NOMO-1 treated with DMSO at 0.1 percent for 48 hours (cell line): ENCODE results near the gene EEF2.
A peak's percentile ranks its signal among the peaks of the same experiment; 100 is the strongest.

Experiments used
- DNase-seq: peaks from one replicate; lab custom pipeline; 2025; ENCODE audit not compliant: unreplicated experiment; lab: John Stamatoyannopoulos, UW

The EEF2 gene

DNA sequence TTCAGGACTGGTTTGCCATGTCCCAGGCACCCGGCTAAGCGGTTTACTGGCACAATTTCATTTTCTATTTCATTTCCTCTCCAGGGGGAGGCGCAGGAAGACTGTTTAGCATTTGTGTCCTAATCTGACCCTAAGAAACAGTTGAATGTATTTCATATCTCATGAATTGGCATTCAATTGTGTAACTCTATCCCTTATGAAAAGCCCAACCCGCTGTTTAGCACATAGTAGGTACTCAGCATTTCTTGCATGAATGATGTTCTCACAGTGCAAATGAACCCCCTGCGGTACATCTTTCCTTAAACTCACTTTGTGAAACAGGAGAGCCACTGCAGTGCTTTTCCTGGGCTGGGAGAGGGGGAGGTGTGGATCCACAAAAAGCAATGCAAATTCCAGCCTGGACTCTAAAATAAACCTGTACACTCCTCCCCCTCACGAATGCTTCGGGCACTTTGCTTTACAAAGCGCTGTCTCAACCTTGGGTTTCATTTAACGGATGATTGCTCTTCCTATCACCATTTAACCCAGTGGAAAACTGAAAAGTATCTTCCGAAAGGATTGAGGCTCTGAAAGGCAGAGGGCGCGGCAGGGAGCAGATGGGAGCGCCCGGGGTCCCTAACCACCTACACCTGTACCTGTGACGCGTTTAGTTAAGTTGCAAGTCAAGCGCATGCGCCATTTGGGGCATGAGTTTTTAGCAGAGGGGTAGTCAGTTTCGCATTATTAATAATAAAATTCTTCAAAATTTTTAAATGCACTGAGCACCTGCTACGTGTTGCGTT, 1.2 kb upstream of the EEF2 start:
- DNase-seq, result peak; percentile 89

DNA sequence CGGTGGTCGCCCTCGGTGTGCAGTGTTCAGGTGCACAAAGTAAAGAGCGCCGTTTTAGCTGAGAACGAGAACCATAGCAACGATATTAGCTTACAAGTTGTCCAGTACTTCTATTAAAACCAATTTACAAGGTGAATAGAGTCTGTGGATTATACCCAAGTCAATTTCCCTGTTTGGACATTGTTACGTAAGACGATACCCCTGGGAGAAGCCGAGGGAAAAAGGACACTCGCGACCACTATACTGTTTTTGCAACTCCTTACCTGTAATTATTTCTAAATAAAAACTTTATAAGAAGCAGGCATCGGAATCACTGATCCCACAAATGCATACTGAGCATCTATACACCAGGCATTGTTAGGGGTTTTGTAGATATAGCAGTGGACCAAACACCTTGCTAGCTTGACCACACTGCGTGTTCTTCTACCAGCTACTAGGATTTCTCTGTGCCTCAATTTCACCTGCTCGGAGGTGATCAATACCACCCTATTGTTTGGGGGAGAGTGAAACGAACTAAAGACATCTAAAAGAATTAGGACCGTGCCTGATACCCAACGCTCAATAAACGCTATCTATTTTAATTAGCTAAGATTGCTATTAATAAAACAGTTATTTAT, 488 bp upstream of the EEF2 start:
- DNase-seq, result no peak

DNA sequence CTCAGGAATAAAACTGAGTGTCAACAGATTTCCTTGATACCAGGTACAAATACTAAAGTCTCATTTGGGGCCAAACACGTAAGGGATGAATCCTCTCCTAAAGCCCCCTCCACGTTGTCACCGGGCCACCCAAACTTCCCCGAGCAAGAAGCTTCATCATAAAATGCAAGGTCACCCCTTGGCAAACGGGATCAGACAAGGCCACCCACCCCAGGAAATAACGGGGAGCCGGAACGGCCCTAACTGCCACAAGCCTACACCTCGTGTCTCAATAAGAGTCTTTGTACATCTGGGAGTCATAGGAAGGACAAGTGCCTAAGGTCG, 717 bp downstream of the EEF2 start:
- no peak for DNase-seq

- peak; percentile 40 for DNase-seq
These were observed 1.2 kb downstream of the EEF2 start for GRCh38 chr19:3983936-3984583.

- no peak for DNase-seq
These were observed 1.7 kb downstream of the EEF2 start for GRCh38 chr19:3983542-3983914.

GRCh38 chr19:3982701-3983541, 2.3 kb downstream of the EEF2 start:
- DNase-seq, result no peak

DNA sequence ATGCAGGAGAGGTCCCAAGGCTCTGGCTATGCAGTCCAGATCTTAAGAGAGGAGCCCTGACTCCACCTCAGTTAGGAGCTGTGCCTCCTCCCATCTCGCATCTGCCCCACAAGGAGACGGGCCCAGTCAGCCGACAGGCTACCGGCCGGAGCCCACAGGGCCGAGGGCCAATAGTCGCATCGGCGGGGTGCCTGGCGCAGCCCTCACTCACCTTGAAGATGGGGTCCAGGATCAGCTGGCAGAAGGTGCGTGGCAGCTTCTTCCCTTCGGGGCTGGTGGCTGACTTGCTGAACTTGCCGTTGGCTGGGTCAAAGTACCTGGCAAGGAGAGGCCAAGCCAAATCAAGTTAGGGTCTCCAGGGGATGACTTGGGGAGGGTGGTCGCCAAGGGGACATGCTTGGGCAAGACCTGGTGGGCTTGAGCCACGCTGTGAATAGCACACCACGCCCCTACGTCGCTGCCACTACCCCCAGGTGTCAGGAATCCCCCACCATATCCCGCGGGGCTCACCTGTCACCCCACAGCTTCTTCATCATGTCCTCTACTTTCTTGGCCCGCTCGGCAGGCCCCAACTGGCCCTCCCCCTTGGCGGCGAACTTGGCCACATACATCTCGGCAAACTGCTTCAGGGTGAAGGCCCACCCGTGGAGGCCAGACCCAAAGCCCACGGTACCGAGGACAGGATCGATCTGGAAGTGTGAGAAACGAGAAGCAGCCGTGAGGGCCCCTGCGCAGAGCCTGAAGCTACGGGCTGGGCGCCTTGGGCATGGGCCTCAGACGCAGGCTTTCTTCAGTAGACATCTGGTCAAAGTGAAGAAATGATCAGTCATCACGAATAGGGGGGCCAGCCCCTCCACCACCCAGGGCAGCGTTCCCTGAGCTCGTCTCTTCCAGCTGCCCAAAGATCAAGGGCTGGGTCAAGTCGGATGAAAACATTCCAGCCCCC, 3.3 kb downstream of the EEF2 start:
- no peak for DNase-seq

GRCh38 chr19:3981373-3981735, 3.9 kb downstream of the EEF2 start:
- no peak for DNase-seq

DNA sequence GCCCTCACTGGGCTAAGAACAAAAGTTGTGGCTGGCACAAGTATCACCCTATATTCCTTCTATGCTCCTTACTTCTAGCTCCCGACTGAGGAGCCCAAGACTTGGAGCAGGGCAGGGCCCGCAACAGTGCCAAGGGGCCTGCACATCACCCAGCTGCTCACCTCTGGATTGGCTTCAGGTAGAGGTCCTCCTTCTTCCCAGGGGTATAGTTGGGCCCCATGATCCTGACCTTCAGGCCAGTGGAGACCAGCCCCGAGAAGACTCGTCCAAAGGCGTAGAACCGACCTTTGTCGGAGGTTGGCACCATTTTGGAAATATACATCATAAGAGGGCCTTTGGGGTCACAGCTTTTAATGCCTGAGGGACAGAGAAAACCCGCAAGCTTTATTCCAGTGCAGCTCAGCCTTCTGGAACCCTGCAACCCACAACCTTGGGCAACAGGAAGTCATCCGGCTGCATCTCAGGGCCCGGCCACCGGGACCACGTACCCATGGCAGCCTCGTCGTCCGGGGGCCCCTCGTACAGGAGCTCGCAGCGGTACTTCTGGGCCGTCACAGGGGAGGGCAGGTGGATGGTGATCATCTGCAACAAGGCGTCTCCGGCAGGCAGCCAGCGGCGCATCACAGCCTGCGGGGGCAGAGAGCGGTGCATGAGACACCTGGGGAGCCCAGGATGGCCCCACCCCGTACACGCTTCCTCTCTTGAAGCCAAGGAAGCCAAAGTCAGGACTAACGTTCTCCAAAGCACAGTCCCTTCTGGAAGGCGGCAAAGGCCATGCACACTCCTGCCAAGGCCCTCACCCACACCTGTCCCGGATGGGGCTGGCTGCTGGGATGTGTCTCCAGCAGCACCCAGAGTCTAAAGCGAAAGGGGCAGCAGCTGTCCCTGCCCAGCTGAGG, 4.7 kb downstream of the EEF2 start:
- no peak for DNase-seq

DNA sequence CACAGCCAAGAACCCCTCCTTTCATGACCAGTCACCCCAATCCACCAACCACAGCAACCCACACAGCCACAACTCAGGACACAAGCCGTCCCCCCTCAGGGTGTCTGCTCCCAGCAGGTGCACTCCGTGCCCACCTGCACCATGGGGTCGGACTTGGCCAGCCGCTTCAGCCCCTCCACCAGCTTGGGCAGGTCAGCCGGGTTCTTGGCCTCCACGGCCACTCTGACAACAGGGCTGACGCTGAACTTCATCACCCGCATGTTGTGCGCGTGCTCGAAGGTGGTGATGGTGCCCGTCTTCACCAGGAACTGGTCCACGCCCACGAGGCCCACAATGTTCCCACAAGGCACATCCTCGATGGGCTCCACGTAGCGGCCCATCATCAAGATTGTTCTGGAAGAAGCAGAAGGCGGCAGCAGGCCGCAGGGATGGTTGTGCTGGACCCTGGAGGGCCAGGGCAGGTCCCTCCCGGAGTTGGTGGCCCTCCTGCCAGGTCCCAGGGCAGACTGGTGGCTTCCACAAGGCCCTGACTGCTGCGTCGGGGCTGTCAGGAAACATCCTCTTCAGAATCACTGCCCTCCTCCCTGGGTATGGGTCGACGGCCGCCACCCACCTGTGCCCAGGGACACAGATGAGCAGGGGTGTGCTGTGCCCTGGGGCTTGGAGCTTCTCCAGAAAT, 5.5 kb downstream of the EEF2 start:
- no peak for DNase-seq

DNA sequence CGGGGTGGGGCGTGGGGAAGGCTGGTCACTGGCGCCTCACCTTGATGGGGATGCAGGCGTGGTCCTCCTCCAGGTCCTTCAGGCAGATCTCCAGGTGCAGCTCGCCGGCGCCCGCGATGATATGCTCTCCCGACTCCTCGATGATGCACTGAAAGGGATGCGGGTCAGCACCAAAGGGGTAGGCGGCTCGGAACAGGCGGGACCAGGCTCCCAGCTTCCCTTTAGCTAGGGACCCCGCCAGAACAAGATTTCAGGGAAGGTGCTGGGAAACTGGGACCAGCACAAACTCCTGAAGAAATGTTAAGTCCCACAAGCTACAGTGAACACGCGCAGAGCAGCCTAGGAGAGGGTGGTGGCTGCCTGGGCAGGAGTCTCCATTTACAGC, 6.0 kb downstream of the EEF2 start:
- DNase-seq, result no peak

- no peak for DNase-seq
These were observed 7.1 kb downstream of the EEF2 start for GRCh38 chr19:3978145-3978544.

DNA sequence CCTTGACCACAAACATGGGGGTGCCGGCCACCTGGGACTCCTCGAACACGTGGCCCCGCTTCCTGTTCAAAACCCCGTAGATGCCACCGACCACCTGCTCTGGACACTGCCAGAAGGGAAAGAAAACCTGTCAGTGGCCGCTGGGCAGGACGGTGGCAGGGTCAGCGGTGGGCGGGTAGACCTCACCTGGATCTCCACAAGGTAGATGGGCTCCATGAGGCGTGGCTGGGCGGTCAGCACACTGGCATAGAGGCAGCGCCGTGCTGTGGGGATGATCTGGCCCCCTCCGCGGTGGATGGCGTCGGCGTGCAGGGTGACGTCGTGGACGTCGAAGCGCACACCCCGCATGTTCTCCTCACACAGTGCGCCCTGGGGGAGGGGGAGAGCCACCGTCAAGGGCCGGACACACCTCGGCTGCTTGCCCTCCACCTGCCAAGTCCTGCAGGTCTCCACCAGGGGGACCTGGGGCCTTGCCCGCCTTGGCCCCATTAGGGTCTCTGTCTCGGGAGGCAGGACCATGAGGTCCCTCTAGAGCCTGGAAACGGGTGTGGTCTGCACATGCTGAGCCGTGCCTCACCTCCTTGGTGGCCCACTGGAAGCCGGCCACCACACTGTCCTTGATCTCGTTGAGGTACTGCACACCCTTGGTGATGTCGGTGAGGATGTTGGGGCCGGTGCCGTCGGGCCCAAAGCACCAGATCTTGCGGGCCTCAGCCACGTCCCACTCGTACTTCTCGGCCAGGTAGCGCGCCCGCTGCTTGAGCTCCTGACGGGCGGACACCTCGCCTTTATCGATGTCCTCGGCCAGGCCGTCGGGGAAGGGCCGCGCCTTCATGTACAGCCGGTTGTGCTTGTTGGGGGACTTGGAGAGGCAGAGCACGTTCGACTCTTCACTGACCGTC, 7.8 kb downstream of the EEF2 start:
- no peak for DNase-seq

DNA sequence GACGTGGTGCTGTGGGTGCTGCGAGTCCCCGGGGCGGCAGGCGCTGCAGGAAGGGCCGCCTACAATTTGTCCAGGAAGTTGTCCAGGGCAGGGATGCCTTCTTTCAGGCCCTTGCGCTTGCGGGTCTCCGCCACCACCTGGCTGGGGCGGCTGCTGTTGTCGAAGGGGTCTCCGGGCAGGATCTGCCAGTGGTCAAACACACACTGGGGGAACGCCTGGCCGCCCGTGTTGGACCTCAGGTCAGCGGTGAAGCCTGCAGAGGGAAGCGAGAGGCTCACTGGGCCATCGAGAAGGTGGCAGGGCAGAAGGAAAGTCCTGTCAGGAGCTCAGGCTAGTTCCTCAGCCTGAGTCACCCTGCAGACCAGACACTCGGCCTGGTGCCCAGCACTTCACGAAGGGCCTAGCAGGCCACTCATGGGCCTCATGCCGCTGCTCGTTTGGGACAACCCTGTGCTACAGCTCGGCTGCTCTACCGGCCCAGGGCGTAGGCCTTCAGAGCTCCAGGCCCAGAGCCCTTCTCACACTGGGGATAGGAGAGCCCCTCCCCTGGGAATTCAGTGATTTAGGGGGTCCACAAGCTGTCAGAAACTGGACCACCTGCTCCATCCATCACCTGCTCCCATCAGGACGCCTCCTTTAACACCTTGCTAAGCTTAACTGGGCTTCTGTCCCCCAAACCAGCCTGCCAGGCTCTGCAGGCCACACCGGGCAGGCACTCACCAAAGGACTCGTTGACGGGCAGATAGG, 8.6 kb downstream of the EEF2 start:
- DNase-seq, result no peak

GRCh38 chr19:3975637-3976087, 9.6 kb downstream of the EEF2 start:
- DNase-seq, result no peak

DNA sequence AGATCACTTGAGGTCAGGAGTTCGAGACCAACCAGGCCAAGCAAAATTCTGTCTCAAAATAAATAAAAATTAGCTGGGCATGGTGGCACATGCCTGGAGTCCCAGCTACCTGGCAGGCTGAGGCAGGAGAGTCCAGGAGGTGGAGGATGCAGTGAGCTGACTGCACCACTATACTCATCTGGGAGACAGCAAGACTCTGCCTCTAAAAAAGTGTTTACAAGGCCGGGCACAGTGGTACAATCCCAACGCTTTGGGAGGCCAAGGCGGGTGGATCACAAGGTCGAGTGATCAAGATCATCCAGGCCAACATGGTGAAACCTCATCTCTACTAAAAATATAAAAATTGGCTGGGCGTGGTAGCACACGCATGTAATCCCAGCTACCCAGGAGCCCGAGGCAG, 10.1 kb downstream of the EEF2 start:
- no peak for DNase-seq
